GM10266 (cell line): ENCODE data around the gene FADD.

Experiments used
- DNase-seq: peaks from one replicate; pipeline ENCODE4 v3.0.0; 2012; ENCODE audit errors: extremely low spot score
- CTCF ChIP-seq: IDR thresholded peaks from 2 replicates; pipeline ENCODE4 v1.5.1; 2012; ENCODE audit warnings: mild to moderate bottlenecking, low read depth; ENCODE audit not compliant: control insufficient read depth, insufficient read depth; ENCODE audit errors: missing control alignments

FADD gene

GRCh38 chr11:70206226-70206981 is 3.3 kb downstream of the FADD start:
- no peak for DNase-seq
- TF ChIP-seq CTCF = no peak

GRCh38 chr11:70206982-70207376 is 3.9 kb downstream of the FADD start:
- TF ChIP-seq CTCF = no peak
- DNase-seq = no peak

GRCh38 chr11:70207531-70208131 is 4.5 kb downstream of the FADD start:
- no peak for TF ChIP-seq CTCF
- no peak for DNase-seq

GRCh38 chr11:70209391-70209912 is 6.4 kb downstream of the FADD start:
- no peak for TF ChIP-seq CTCF
- DNase-seq = no peak

- no peak for TF ChIP-seq CTCF
- no peak for DNase-seq
These were observed 7.0 kb downstream of the FADD start for GRCh38 chr11:70210051-70210501.

GRCh38 chr11:70210530-70210929 is 7.4 kb downstream of the FADD start:
- TF ChIP-seq CTCF = no peak
- DNase-seq = no peak
